MM.1S (cell line): Measurements from ENCODE around the gene MAP2K7.

Source experiments
- CTCF ChIP-seq: fragments of 300-600 bp; sonication (generic); IDR thresholded peaks from 2 replicates; pipeline ENCODE4 v1.5.1; 2016; ENCODE audit warnings: antibody characterized with exemption, low read length, mixed read lengths
- EZH2phosphoT487 ChIP-seq: fragments of 300-600 bp; sonication (generic); IDR thresholded peaks from 2 replicates; pipeline ENCODE4 v1.6.1; 2018; ENCODE audit warnings: antibody characterized with exemption, low read length

GRCh38 chr19:7861619-7862412 is 41.9 kb upstream of the MAP2K7 start:
- no peak for TF ChIP-seq CTCF
- no peak for TF ChIP-seq EZH2phosphoT487
